ENCODE results near the gene BID.
A peak's percentile ranks its signal among the peaks of the same experiment; 100 is the strongest.

Gene BID

GRCh38 chr22:17748555-17749353 lies 25.5 kb downstream of the BID start:
- ChIA-PET POLR2A (no interaction called here), CTCF (interaction anchor here (1.7 kb wide), 1 partner anchor 36 kb away, joined by 5 read pairs; no protein-coding TSS in a partner anchor)
- H3K4me3 ChIP-seq (ENCODE audit: low read depth, low read length): no peak overlapping the region
- no peak for DNase-seq (ENCODE audit: low read depth, low spot score)
- no peak for TF ChIP-seq CTCF (IDR thresholded peaks at IDR 0.05; ENCODE audit: insufficient read depth, low read length, missing control alignments)

- no peak overlapping the region for H3K4me3 ChIP-seq (ENCODE audit: low read depth, low read length)
- CTCF ChIA-PET: interaction anchor here (1.0 to 5.8 kb wide), 3 partner anchors 9 to 39 kb away, joined by 4 to 56 read pairs (median 5); no protein-coding TSS in a partner anchor
- POLR2A ChIA-PET: interaction anchor here (0.6 kb wide), 1 partner anchor 12 kb away, joined by 3 read pairs; no protein-coding TSS in a partner anchor
- TF ChIP-seq CTCF (IDR thresholded peaks at IDR 0.05; ENCODE audit: insufficient read depth, low read length, missing control alignments): no peak
- no peak for DNase-seq (ENCODE audit: low read depth, low spot score)
Observed at GRCh38 chr22:17746916-17747315, 27.4 kb downstream of the BID start.

GRCh38 chr22:17744430-17744829 lies 29.8 kb downstream of the BID start:
- ChIA-PET CTCF (interaction anchor here (1.1 to 7.8 kb wide), 9 partner anchors 8 to 331 kb away, joined by 3 to 91 read pairs (median 49); no protein-coding TSS in a partner anchor), POLR2A (no interaction called here)
- no peak for TF ChIP-seq CTCF (IDR thresholded peaks at IDR 0.05; ENCODE audit: insufficient read depth, low read length, missing control alignments)
- H3K4me3 ChIP-seq (ENCODE audit: low read depth, low read length): no peak overlapping the region
- no peak for DNase-seq (ENCODE audit: low read depth, low spot score)

- POLR2A ChIA-PET: no interaction called here
- no peak for DNase-seq (ENCODE audit: low read depth, low spot score)
- no peak overlapping the region for H3K4me3 ChIP-seq (ENCODE audit: low read depth, low read length)
- no peak for TF ChIP-seq CTCF (IDR thresholded peaks at IDR 0.05; ENCODE audit: insufficient read depth, low read length, missing control alignments)
- CTCF ChIA-PET: interaction anchor here (0.5 to 7.8 kb wide), 17 partner anchors 9 to 332 kb away, joined by 3 to 91 read pairs (median 17); partner anchors contain the start of gene BCL2L13
Observed at GRCh38 chr22:17743661-17744411, 30.4 kb downstream of the BID start.

GRCh38 chr22:17742527-17742902 lies 31.8 kb downstream of the BID start:
- no peak for DNase-seq (ENCODE audit: low read depth, low spot score)
- POLR2A ChIA-PET: no interaction called here
- CTCF ChIA-PET: interaction anchor here (0.8 to 7.8 kb wide), 29 partner anchors 8 to 333 kb away, joined by 3 to 91 read pairs (median 5); partner anchors contain the start of genes BCL2L13 and BID
- peak; percentile 93 for TF ChIP-seq CTCF (IDR thresholded peaks at IDR 0.05; ENCODE audit: insufficient read depth, low read length, missing control alignments)
- H3K4me3 ChIP-seq (ENCODE audit: low read depth, low read length): no peak overlapping the region
